NCI-H2196 treated with DMSO at 0.1 percent for 48 hours (cell line): ENCODE measurements around the gene RBM4B.
"Not testable (repeated sequence)": the region's sequence is repeated elsewhere in the genome, so short reads cannot be mapped to it uniquely, and the experiment has no call there.

Experiments
- DNase-seq: peaks from one replicate; lab custom pipeline; 2025; ENCODE audit not compliant: unreplicated experiment; lab: John Stamatoyannopoulos, UW

Gene RBM4B

DNA sequence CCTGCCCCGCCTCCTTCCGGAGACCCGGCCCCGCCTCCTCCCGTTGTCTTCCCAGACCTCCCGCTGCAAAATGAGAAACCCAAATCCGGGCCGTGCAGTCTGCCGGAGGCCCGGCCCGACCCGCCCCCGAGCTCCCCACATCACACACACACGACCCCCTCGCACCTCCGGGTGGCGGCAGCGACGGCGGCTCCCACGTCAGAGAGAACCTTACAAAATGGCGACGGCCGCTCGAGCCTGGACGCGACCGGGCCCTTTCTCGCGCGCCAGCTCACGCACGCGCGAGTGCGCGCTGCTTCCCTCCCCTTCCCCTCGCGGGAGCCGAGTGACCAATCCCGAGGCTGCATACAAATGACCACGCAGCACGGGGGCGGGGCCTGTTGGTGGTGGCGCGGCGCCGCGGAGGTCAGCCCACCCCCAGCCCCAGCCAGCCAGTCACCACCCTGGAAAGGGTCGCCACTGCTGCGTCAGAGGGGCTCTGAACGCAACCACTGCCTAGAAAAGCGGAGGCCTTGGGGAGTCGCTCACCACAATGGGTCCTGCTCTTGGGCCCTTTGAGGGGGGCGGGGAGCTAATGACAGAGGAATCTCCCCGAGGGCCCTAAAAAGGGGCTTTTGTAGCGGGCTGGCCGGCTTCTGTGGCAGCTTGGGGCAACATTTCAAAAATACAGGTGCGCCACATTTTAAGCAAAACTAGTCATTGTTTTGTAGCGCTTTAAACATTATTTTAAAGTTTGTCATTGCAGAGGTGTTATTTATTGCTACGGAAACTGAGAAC, at the start of gene RBM4B:
TSS of gene RBM4B (minus strand) at position 289 of the 777 bp plus-strand sequence. CDS start 808 bp downstream, outside the sequence.
- peak; percentile 90 for DNase-seq

DNA sequence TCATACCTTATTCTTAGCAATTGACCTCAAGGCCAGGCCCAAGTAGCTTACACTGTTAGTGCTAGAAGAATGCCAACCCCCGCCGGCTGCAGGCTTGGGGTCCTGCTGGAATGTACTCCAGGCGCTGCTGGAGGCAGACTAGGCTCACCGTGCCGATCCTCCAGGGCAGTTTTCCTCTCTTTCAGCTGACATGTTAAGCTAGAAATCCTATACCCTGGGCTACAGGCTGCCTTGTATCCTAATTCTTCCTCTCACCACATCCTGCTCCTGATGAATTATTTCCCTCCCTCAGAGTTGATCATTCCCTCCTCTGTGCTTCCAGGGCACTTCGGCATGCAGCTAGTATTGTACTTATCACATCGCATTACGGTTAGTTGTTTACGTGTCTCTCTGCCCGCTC, 48.0 kb upstream of the RBM4B start:
- DNase-seq = no peak

DNA sequence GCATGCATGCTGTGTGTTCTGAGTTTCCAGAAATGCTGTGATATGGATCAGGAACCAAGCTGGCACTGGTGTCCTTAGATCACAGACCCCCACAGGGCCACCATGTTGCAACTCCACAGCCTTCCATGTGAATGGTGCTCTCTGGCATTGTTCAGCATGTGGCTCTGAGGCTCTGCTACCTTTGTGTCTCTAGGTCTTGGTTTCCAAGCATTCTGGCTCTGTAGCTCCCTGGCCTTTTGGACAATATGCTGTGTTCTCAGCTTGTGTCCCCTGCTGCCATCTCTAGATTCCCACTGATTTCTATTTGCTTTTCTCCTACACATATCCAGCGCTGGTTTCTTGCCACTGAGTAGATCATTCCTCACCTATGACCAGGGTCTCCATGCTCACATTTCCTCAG, 47.4 kb upstream of the RBM4B start:
- no peak for DNase-seq

- DNase-seq = not testable (repeated sequence)
Observed at GRCh38 chr11:66724167-66724566, 46.5 kb upstream of the RBM4B start.

GRCh38 chr11:66723693-66724092, 46.0 kb upstream of the RBM4B start:
- DNase-seq = no peak

- no peak for DNase-seq
Observed at GRCh38 chr11:66722745-66723651, 45.3 kb upstream of the RBM4B start.

- no peak for DNase-seq
Observed at GRCh38 chr11:66721939-66722338, 44.3 kb upstream of the RBM4B start.

- no peak for DNase-seq
Observed at GRCh38 chr11:66720899-66721470, 43.3 kb upstream of the RBM4B start.

- peak; percentile 93 for DNase-seq
Observed at GRCh38 chr11:66720223-66720898, 42.7 kb upstream of the RBM4B start.

- no peak for DNase-seq
Observed at GRCh38 chr11:66719111-66719872, 41.6 kb upstream of the RBM4B start.

GRCh38 chr11:66718320-66718971, 40.8 kb upstream of the RBM4B start:
- DNase-seq = no peak

DNA sequence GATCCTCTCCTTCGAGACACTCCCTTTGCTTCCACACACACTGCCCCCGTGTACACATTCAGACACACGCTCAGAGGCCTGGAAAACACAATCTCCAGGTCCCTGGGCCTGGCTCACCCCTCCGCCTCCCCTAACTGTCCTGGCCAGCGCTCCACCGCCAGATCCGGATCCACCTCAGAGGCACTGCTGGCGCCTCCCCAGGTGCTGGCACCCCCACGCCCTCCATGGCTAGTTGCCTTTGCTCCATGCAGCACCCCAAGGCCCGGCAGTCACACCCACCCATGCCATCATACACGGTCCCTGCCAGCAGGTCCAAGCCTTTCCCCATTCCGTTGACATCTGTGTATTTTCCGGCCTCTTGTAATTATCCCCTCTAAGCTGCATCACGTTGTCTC, 40.2 kb upstream of the RBM4B start:
- no peak for DNase-seq

GRCh38 chr11:66716996-66717395, 39.3 kb upstream of the RBM4B start:
- DNase-seq = no peak

GRCh38 chr11:66715346-66716085, 37.8 kb upstream of the RBM4B start:
- DNase-seq = no peak

DNA sequence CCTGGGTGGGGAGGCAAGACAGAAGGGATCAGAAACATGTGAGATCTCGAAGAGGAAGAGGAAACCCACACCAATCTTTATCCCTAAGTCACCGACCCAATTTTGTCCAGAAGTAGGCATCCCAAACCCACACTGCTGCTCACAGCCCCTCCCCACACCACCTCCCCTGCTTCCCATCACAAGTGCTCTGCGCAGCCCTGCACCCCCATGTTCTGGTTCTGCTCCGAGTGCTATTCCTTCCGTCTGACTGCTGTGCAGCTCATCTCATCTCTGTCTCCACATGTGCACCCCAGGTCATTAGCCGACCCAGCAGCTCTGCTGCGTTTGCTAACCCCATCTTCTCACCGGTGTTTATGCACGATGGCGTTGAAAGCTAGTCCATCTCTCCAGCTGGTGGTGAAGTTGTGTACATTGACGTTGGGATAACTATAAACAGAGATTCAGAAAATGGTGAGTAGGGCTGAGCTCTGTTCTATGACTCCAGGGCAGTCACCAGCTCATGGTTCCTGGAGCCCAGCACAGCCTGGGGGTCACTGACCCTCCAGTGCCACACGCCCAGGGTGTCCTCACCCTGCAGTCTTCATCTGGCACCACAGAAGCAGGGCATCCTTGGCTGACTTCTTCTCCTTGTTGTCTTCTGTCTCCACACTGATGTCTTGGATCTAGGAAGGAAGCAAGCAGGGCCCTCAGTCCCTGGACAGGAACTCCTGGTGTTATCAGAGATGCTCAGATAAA, 36.2 kb upstream of the RBM4B start:
- no peak for DNase-seq

GRCh38 chr11:66710384-66710930, 32.8 kb upstream of the RBM4B start:
- no peak for DNase-seq

DNA sequence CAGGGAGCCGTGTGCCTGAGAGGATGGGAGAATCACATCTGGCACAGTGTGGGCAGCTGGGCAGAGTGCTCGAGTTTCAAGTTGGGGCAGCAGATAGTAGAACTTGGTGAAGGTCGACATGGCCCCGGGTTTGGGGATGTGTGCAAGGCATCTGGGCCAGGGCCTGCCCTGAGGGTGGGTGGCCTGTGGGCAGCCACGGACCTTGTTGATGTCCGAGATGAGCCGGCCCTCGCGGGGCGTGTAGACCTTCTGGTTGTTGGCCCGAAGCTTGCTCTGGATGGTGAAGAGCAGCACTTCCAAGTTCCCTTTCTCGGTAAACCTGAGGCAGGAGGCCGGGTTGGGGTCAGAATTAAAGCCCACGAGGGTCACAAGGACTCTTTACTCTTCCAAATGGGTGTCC, 31.0 kb upstream of the RBM4B start:
- DNase-seq = no peak

DNA sequence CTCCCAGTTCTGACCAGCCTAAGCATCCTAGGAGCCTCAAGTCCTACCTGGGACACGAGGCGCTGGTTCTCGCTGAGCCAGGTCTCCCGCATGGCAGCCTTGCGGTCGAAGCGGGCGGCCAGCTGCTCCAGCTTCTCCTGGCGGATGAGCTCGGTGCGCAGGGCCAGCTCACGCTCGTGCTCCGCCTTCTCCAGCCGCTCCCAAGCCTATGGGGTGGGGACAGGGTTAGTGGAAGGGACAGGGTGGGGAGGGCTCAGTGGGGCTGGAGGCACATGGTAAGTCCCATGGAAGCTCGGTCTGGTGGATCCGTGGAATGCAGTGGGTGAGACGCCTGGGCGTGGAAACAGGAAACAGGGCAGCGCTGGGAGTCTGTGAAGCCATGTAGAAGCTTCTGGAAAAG, 30.4 kb upstream of the RBM4B start:
- no peak for DNase-seq
